OCI-LY1 (cell line): ENCODE measurements around the gene SLC5A2.

ENCODE experiments used
- EZH2 ChIP-seq: fragments of 200-600 bp; sonication (generic), shearing (Covaris generic); IDR thresholded peaks from 2 replicates; pipeline ENCODE4 v1.8.0; 2017; ENCODE audit warnings: borderline replicate concordance, mixed run types, mild to moderate bottlenecking, antibody characterized with exemption, low read length, moderate library complexity, mixed read lengths
- TF ChIP-seq, protein P1 (sequence below): fragments of 200-600 bp; sonication (generic), shearing (Covaris generic); IDR thresholded peaks from 2 replicates; pipeline ENCODE4 v1.5.1; 2017; ENCODE audit warnings: mild to moderate bottlenecking, antibody characterized with exemption, low read length, moderate library complexity, mixed read lengths

DNA sequence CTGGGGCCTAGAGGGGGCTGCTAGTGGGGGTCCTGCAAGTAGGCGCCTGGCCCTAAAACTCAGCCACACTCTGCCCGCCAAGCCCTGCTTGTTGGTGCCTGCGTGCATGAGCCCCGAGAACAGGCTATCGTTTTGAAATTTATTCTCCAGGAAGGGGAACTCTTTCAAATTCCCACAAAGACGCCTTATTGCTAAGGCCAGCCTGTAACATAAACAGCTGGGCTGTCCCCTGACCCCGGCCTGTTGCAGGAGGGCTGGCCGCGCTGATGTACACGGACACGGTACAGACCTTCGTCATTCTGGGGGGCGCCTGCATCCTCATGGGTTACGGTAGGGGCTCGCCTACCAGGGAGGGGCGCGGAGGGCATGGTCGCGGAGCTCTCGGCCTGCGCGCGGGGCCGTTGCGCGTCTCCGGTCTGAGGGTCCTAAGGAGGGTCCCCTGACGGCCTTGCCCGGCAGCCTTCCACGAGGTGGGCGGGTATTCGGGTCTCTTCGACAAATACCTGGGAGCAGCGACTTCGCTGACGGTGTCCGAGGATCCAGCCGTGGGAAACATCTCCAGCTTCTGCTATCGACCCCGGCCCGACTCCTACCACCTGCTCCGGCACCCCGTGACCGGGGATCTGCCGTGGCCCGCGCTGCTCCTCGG, 4.3 kb downstream of the SLC5A2 start:
- TF ChIP-seq, protein P1, sequence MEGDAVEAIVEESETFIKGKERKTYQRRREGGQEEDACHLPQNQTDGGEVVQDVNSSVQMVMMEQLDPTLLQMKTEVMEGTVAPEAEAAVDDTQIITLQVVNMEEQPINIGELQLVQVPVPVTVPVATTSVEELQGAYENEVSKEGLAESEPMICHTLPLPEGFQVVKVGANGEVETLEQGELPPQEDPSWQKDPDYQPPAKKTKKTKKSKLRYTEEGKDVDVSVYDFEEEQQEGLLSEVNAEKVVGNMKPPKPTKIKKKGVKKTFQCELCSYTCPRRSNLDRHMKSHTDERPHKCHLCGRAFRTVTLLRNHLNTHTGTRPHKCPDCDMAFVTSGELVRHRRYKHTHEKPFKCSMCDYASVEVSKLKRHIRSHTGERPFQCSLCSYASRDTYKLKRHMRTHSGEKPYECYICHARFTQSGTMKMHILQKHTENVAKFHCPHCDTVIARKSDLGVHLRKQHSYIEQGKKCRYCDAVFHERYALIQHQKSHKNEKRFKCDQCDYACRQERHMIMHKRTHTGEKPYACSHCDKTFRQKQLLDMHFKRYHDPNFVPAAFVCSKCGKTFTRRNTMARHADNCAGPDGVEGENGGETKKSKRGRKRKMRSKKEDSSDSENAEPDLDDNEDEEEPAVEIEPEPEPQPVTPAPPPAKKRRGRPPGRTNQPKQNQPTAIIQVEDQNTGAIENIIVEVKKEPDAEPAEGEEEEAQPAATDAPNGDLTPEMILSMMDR = no peak
- no peak for TF ChIP-seq EZH2
